ENCODE results near the gene SCN3A.
A peak's percentile ranks its signal among the peaks of the same experiment; 100 is the strongest.

SCN3A gene

GRCh38 chr2:165068487-165068757 is 135.4 kb downstream of the SCN3A start:
- no peak for DNase-seq
- no peak for TF ChIP-seq CTCF (IDR thresholded peaks at IDR 0.05; ENCODE audit: low read depth, low read length)
- H3K4me3 ChIP-seq (ENCODE audit: low read depth, low read length), result peak overlapping the region; percentile 49
- no peaks in the 10 kb centered on the region for H3K9me3 ChIP-seq
- H3K36me3 ChIP-seq, result no peaks in the 10 kb centered on the region
- no peaks in the 10 kb centered on the region for H3K27me3 ChIP-seq
- peaks cover 3% of the 10 kb centered on the region; the same call in 1 of the 2 replicates for H3K4me1 ChIP-seq

GRCh38 chr2:165067643-165068486 is 136.0 kb downstream of the SCN3A start:
- peak overlapping the region; percentile 49 for H3K4me3 ChIP-seq (ENCODE audit: low read depth, low read length)
- H3K27me3 ChIP-seq, result no peaks in the 10 kb centered on the region
- no peak for TF ChIP-seq CTCF (IDR thresholded peaks at IDR 0.05; ENCODE audit: low read depth, low read length)
- H3K9me3 ChIP-seq, result no peaks in the 10 kb centered on the region
- H3K4me1 ChIP-seq, result peaks cover 3% of the 10 kb centered on the region; the same call in 1 of the 2 replicates
- DNase-seq, result peak; percentile 81
- no peaks in the 10 kb centered on the region for H3K36me3 ChIP-seq

- Histone ChIP-seq H3K9me3 (no peaks in the 10 kb centered on the region), H3K27me3 (no peaks in the 10 kb centered on the region), H3K36me3 (no peaks in the 10 kb centered on the region), H3K4me3 (ENCODE audit: low read depth, low read length) (no peak overlapping the region), H3K4me1 (no peaks in the 10 kb centered on the region)
- TF ChIP-seq CTCF (IDR thresholded peaks at IDR 0.05; ENCODE audit: low read depth, low read length), result no peak
- DNase-seq, result no peak
These were observed 139.1 kb downstream of the SCN3A start for GRCh38 chr2:165064743-165065142.

- no peaks in the 10 kb centered on the region for H3K27me3 ChIP-seq
- no peaks in the 10 kb centered on the region for H3K9me3 ChIP-seq
- H3K36me3 ChIP-seq, result no peaks in the 10 kb centered on the region
- no peak overlapping the region for H3K4me3 ChIP-seq (ENCODE audit: low read depth, low read length)
- DNase-seq, result no peak
- TF ChIP-seq CTCF (IDR thresholded peaks at IDR 0.05; ENCODE audit: low read depth, low read length), result no peak
- H3K4me1 ChIP-seq, result peaks cover 2% of the 10 kb centered on the region; the same call in 1 of the 2 replicates
These were observed 143.4 kb downstream of the SCN3A start for GRCh38 chr2:165060411-165060810.

- no peaks in the 10 kb centered on the region for H3K36me3 ChIP-seq
- peaks cover 3% of the 10 kb centered on the region for H3K4me1 ChIP-seq
- no peak for DNase-seq
- TF ChIP-seq CTCF (IDR thresholded peaks at IDR 0.05; ENCODE audit: low read depth, low read length), result no peak
- no peak overlapping the region for H3K4me3 ChIP-seq (ENCODE audit: low read depth, low read length)
- H3K9me3 ChIP-seq, result no peaks in the 10 kb centered on the region
- no peaks in the 10 kb centered on the region for H3K27me3 ChIP-seq
These were observed 145.2 kb downstream of the SCN3A start for GRCh38 chr2:165058476-165059265.

GRCh38 chr2:165057931-165058330 is 145.9 kb downstream of the SCN3A start:
- no peak overlapping the region for H3K4me3 ChIP-seq (ENCODE audit: low read depth, low read length)
- TF ChIP-seq CTCF (IDR thresholded peaks at IDR 0.05; ENCODE audit: low read depth, low read length), result no peak
- no peaks in the 10 kb centered on the region for H3K9me3 ChIP-seq
- no peak for DNase-seq
- H3K27me3 ChIP-seq, result no peaks in the 10 kb centered on the region
- no peaks in the 10 kb centered on the region for H3K36me3 ChIP-seq
- H3K4me1 ChIP-seq, result peaks cover 3% of the 10 kb centered on the region

Measured in BE2C (cell line).